Astrocyte of the spinal cord (primary cell): ENCODE results near the gene CASKIN2.

ENCODE experiments used
- DNase-seq: peaks from one replicate; pipeline ENCODE4 v3.0.0; 2011; ENCODE audit warnings: low read depth, low spot score
- H3K4me3 ChIP-seq: 2 replicates; pipeline ENCODE4 v1.5.1; 2011; ENCODE audit warnings: low read depth, mild to moderate bottlenecking, low read length, moderate library complexity
- in situ Hi-C: cut with HindIII; loops from 2 replicates; pipeline ENCODE4 v1.10.0; 2017; ENCODE audit warnings: low sequenced_read_pairs
- TF ChIP-seq, protein P1 (sequence below): IDR thresholded peaks from 2 replicates; pipeline ENCODE4 v1.5.1; 2012; ENCODE audit warnings: low read depth, mild to moderate bottlenecking, low read length, inconsistent platforms

The CASKIN2 gene

DNA sequence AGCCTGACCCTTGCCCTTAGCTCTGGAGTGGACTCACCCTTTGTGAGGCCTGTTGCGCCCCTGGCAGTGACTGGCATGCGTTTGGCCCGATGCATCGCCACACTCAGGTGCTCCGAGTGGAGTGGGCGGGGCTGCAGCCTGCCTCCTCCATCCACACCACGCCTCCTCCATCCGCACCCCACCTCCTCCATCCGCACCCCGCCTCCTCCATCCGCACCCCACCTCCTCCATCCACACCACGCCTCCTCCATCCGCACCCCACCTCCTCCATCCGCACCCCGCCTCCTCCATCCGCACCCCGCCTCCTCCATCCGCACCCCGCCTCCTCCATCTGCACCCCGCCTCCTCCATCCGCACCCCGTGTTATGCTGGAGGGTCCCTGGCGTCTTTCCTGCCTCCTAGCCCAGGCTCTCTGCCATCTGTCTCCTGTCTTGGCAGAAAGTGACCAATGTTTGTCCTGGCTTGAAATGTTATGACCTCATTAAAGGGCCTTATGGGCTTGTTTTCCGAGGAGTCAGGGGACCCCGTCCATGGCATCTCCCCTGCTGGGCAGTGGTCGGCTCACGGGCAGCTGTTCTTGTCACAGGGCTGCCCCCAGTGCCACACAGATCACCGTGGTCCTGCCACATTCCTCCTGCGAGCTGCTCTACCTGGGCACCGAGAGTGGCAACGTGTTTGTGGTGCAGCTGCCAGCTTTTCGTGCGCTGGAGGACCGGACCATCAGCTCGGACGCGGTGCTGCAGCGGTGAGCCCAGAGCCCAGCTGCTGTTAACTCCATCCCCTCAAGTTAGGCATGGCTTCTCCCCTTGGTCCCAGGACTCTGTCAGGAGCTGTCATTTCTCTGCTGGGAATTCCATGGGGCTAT is 43.6 kb upstream of the CASKIN2 start:
- no peak for DNase-seq
- in situ Hi-C loops: no loop called here
- TF ChIP-seq, protein P1, sequence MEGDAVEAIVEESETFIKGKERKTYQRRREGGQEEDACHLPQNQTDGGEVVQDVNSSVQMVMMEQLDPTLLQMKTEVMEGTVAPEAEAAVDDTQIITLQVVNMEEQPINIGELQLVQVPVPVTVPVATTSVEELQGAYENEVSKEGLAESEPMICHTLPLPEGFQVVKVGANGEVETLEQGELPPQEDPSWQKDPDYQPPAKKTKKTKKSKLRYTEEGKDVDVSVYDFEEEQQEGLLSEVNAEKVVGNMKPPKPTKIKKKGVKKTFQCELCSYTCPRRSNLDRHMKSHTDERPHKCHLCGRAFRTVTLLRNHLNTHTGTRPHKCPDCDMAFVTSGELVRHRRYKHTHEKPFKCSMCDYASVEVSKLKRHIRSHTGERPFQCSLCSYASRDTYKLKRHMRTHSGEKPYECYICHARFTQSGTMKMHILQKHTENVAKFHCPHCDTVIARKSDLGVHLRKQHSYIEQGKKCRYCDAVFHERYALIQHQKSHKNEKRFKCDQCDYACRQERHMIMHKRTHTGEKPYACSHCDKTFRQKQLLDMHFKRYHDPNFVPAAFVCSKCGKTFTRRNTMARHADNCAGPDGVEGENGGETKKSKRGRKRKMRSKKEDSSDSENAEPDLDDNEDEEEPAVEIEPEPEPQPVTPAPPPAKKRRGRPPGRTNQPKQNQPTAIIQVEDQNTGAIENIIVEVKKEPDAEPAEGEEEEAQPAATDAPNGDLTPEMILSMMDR: no peak
- no peak overlapping the region for H3K4me3 ChIP-seq

DNA sequence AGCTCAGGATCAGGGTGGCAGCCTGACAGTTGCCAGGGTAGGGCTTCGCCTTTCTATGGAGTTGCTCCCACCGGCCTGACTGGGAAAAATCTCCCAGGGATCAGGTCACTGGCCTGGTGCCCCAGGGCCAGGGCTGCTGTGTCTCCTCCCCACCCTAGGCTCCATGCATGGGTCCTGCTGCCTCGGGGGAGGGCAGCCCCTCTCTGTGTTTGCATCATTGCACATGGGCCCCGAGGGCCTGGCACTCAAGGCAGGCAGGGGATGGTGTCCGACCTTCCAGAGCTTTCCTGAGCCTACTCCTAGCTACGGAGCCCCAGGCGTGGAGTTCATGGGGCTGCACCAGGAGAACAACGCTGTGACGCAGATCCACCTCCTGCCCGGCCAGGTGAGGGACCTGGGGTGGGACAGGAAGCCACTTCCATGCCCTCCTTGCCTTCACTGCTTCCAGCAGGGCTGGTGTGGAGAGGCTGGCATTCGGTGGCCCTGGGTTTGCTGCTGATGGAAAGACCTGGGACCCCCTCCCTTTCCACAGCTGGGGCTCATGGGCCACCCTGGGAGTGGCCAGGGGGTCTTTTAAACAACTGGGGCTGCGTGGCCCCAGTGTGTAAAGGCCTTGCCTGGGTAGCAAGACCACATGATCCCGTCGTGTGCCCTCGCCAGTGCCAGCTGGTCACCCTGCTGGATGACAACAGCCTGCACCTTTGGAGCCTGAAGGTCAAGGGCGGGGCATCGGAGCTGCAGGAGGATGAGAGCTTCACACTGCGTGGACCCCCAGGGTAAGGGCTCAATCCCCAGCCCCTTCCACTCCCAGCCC is 42.7 kb upstream of the CASKIN2 start:
- TF ChIP-seq, protein P1: no peak
- H3K4me3 ChIP-seq: no peak overlapping the region
- in situ Hi-C loops: no loop called here

DNA sequence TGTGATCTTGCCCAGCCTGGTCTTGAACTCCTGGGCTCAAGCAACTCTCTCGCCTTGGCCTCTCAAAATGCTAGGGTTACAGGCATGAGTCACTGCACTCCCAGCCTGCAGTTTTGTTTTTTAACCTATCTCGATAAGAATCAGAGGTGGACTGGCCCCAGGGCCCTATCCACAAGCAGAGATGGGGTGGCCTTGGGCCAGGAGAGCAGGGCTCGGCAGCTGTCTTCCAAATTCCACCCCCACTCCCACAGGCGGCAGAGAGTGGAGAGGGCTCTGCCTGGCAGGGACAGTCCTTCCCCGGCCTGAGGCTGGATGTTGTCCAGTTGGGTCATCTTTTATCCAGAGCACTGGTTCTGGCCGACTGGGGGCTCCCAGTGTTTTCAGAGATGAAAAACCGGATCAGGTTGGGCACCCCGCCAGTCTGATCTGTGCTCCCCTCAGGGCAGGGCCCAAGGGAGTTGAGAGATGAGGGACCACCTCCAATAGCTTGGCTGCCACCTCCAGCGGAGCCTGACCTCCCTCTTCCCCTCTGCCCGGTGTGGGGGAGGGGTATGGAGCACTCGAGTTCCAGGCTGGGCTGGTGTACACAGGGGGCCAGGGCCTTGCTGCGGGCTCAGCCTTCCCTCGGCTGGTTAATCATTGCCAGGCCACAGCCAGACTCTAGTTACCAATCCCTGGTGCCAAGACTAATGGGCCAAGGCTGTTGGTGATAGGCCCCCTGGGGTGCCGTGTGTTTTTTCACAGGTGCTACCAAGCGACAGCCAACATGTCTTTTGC is 41.9 kb upstream of the CASKIN2 start:
- in situ Hi-C loops: no loop called here
- peak; percentile 15 for DNase-seq
- H3K4me3 ChIP-seq: no peak overlapping the region
- TF ChIP-seq, protein P1: no peak

More for the DNA sequence above, 42.7 kb upstream of the CASKIN2 start:
- DNase-seq: no peak

- in situ Hi-C loops: no loop called here
- H3K4me3 ChIP-seq: no peak overlapping the region
- DNase-seq: no peak
- TF ChIP-seq, protein P1: no peak
Observed at GRCh38 chr17:75555679-75556153, 40.4 kb upstream of the CASKIN2 start.

DNA sequence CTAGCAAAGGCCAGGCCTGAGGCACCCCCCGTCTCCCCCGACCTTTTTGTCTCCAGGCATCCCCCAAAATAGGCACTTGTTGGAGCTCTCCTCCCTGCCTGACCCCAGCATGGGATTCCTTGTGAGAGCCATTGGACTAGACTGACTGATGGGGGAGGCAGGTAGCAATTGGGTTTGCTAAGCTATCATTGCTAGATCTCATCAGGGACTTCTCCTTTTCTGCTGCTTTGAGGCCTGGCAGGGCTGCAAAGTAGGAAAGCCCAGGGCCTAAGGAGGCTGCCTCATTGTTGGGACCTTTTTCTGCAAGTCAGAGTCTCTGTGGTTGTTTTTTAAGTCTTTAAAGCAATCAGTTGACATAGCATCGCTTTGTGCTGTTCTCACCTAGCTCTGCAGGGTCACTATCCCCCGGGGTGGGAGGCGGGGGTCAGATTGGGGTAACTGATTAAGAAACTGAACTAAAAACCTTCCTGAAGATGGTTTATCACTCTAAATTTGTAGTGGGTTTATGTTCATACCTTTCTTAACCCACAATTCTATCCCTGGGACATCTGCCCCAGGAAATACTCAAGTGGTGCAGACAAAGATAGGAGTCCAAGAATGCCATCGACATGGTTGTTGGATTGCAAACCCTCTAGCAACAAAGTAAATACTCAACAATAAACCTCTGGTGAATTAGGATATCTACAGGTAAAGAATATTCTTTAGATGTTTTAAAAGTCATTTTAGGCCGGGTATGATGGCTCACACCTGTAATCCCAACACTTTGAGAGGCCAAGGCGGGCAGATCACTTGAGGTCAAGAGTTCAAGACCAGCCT is 38.2 kb upstream of the CASKIN2 start:
- in situ Hi-C loops: no loop called here
- H3K4me3 ChIP-seq: no peak overlapping the region
- no peak for DNase-seq
- TF ChIP-seq, protein P1: no peak
